Activated T-cell treated with anti-CD3 and anti-CD28 coated beads, Interleukin-2, amount 50 U/mL, for 1 hour (primary cell): ENCODE measurements around the gene UBE2L6.

ENCODE experiments used
- DNase-seq: peaks from one replicate; pipeline ENCODE4 v3.0.0-alpha.2; 2020

UBE2L6 gene

GRCh38 chr11:57527056-57527631, 40.3 kb downstream of the UBE2L6 start:
- peak; percentile 74 for DNase-seq

GRCh38 chr11:57523419-57523818, 44.1 kb downstream of the UBE2L6 start:
- no peak for DNase-seq

DNA sequence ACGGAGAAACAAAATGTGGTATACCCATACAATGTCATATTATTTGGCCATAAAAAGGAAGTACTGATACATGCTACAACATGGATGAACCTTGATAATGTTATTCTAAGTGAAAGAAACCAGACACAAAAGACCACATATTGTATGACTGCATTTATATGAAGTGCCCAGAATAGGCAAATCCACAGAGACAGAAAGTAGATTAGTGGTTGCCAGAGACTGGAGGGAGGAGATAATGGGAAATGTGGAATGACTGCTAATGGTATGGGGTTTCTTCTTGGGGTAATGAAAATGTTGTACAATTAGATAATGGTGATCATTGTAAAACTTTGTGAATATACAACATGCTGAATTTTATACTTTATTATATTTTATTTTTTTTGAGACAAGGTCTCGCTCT, 46.4 kb downstream of the UBE2L6 start:
- no peak for DNase-seq

DNA sequence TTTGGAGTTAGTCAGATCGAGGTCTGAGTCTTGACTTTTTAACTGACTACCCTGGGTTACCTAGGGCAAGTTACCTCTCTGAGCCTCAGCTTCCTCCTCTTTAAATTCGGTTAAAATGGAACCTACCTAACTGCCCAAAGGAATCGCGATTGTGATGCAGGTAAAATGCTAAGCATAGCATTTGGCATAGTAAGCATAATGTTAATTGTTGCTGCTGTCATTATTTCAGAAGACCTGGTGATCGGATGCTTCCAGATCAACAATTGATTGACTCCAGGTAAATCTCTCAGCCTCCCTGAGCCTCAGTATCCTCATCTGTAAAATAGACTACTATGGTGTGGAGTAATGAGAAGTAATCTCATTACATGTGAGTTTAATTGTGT, 51.4 kb downstream of the UBE2L6 start:
- no peak for DNase-seq

GRCh38 chr11:57515332-57516060, 52.0 kb downstream of the UBE2L6 start, which contains the start of gene SLC43A1:
TSS of gene SLC43A1 (minus strand) at chr11:57515702. CDS start at chr11:57514111, 1,591 bp downstream.
- DNase-seq: peak; percentile 31

DNA sequence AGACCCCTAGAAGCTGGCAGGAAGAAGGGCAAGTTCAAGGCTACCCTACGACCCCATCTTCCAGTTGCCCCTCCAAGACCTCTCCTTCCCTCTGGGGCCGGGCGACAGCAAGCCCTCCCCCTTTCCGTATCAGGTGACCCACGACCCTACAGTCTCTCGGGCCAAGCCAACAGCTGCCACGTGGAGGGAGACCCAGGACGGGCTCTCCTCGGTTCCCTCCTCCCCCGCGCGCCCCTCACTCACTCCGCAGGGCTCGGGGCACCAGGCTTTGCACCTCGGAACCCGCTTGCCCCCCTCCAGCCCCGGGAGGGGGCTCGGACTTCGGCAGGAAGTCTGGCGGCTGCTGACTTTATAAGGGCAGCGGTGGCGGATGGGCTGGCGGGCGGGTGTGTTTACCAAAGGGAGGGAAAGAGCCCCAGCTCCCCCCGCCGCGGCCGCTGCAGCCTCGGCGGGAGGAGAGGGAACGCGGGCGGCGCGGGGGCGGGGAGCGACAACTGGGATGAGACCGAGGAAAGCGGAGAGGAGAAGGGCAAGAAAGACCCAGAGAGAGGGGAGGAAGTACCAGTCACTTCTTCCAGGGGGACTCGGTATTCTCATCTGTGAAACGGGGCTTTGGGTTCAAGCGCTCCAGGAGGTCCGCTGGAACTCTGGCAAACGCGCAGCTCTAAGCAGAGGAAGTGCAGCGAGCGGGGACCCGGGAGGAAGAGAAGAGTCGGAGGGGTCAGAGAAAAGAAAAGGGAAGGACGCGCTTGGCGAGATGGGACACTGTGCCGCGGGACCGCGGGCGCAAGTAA, 52.7 kb downstream of the UBE2L6 start:
- DNase-seq: peak; percentile 50

DNA sequence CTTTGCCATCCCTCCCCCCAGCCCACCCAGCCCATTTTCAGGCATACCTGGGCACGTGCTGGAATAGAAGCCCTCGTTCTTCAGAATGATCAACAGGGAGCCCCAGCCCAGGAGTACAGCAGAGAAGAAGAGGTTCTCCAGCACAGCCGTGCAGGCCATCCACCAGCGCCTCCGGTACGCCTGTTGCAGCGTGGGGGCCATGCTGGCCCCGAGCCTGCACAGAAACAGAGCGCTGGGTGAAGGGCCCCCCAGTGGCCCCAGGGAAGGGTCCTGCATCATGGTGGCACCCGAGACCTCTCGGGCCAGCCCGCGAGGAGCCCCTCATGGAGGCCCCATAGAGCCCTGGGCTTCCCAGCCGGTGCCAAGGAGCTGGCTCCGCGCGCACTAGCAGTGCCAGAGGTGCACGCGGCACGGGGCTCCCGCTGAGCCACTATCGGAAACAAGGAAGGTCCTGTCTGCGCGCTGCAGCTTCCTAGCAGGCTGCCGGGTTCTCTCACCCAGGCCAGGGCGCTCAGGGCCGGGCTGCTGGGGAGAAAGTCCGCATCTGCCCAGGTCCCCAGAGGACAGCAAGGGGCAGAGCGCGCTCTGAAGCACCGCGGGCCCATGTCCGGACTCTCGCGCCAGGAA, 53.4 kb downstream of the UBE2L6 start:
- peak; percentile 52 for DNase-seq

DNA sequence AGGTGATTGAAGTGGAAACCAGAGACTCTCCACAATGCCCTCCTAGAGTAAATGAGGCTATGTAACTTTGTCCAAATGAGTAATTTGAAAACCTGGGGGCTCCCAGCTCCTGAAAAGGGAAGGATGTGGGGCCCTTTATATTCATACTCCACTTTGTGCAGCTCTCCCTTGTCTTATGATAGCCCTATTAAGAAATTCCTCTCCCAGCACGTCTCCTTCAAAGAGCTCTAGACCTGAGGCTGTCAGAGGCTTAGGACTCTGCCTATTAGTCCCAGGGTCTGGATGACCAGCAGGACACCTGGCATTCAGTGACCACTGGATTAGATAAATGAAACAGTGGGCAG, 54.0 kb downstream of the UBE2L6 start:
- no peak for DNase-seq

DNA sequence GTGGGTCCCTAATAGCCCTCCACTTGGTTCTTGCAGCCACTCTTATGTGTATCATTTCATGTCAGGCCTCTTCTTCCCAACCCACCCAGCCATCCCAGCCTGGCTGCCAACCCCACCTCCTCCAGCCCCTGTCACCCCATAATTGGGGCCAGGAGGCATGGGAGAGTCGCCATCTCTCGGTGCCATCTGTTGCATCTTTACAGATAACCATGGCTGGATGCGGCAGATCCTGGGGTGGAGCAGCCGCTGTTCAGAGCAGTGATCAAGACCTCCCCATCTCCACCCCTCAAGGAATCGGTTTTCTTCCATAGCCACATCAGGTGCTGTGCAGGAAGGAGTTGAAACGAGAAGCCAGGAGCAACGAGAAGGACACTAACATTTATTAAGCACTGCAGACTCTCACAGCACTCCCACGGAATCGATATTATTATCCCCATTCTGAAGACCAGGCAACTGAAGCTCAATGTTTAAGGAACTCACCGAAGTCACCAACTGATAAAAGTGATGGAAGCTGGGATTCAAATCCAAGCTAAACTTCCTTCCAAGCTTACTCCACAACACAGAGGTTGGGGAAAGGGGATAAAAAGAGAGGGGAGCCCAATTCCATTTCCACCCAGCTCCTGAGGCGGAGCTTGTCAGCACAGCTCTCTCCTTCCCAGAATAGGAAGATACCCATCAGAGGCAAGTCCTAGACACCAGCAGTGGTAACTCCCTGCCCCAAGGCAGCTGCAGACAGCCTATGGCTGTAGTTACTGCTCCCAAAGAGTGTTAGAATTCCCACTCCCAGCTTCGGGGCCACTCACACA, 54.6 kb downstream of the UBE2L6 start:
- no peak for DNase-seq

DNA sequence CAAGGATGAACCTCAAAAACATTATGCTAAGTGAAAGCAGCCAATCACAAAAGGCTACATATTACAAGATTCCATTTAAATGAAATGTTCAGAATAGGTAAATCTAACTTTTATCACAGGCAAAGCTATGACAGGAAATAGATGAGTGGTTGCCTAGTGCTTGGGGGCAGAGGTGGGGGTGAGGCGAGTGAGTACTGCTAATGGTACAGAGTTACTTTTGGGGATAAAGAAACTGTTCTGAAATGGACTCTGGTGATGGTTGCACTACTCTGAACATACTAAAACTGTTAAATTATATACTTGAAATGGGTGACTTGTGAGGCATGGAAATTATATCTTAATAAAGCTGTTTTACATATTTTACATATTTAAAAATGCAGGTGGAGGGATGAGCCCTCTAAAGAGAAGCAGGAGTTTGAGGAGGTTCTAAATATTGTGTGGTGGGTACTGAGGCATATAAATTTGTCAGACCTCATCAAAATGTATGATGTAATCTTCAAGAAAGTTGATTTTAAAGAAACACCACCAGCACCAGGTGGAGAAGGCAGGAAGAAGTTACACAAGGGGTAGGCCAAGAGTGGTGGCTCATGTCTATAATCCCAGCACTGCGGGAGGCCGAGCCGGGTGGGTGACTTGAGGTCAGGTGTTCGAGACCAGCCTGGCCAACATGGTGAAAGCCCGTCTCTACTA, 55.6 kb downstream of the UBE2L6 start:
- DNase-seq: no peak

DNA sequence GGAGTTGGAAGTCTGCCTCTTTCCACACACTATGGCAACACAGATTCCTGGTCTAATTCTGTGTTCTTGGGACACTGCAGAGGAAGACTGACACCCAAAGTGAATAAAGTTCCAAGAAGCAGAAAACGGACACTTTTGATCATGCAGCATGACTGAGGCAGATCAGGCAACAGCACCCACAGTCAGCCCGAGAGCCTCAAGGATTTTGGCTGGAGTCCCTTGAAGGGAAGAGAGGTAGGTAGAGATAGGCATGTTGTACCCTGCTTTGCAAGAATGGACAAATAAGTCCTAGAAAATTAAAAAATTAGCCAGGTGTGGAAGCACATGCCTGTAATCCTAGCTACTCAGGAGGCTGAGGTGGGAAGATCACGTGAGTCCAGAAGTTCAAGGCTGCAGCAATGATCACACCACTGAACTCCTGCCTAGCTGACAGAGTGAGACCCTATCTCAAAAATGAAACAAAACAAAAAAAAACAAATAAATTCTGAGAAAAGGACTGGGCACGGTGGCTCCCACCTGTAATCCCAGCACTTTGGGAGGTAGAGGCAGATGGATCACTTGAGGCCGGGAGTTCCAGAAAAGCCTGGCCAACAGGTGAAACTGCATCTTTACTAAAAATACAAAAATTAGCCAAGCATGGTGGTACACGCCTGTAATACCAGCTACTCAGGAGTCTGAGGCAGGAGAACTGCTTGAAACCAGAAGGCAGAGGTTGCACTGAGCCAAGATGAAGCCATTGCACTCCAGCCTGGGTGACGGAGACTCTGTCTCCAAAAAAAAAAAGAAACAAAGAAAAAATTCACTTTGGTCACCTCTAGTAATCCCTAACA, 58.9 kb downstream of the UBE2L6 start:
- no peak for DNase-seq

DNA sequence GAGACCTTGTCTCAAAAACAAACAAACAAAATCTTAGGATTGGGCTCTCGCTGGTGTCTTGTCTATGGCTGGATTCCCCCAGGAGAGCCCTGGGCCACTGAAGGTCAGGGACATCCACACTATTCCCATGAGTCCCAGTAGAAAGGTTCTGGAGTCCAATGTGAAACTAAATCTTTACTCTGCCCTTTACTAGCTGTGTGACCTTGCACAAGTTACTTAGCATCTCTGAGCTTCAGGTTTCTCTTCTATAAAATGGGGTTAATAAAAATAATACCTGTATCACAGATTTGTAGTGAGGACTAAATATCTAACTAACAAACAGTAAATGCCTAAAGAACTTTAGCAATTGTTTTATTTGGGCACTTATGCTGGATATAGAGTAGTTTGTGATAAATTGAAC, 61.0 kb downstream of the UBE2L6 start:
- DNase-seq: no peak

DNA sequence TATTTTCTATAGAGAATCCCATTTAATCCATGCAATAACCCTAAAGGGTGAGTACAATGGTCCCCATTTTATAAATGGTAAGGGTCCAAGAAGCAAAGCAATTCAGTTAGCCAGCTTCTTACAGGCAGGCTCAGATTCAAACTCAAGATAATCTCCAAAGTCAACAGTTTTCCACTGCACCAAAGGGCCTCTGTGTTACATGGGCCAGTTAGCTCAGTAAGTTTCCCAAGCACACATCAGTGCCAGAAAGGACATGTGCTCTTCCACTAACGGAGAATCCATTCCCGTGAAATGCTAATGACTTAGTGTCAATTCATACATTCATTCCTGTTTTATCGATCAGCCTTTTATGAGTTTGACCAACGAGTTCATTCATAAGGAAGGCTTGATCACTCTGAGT, 63.0 kb downstream of the UBE2L6 start:
- DNase-seq: no peak

DNA sequence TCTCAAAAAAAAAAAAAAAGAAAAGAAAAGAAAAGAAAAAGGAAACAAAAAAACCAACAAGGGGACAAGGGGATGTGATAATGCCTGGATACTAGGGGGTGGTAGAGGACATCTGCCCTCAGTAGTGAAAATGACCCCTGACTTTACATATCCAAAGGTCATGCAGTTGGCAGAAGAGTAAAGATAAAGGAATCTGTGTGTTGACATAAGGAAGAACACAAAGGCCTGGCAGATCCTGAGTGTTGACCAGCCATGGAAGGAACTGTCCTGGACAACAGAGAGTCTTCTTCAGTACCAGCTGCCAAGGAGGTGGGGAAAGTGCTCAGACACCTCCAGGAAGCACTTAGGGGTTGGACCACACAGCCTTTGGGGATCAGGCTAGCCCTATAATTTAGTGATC, 64.6 kb downstream of the UBE2L6 start:
- no peak for DNase-seq

GRCh38 chr11:57502376-57502775, 65.1 kb downstream of the UBE2L6 start:
- DNase-seq: no peak

GRCh38 chr11:57501953-57502352, 65.5 kb downstream of the UBE2L6 start:
- DNase-seq: no peak
